Measurements from ENCODE around the gene PHLDB3.
"Not testable (repeated sequence)": the region's sequence is repeated elsewhere in the genome, so short reads cannot be mapped to it uniquely, and the experiment has no call there.

The PHLDB3 gene

GRCh38 chr19:43518051-43518450, 13.5 kb upstream of the PHLDB3 start:
- no peak for DNase-seq (ENCODE audit: extremely low read depth, insufficient read length)
- H3K36me3 ChIP-seq (ENCODE audit: control insufficient read depth, insufficient read depth, low read length): no peaks in the 10 kb centered on the region; the same call in 1 of the 2 replicates
- no peak overlapping the region for H3K4me3 ChIP-seq (replicated peaks; ENCODE audit: low read depth, low read length)
- TF ChIP-seq CTCF (IDR thresholded peaks at IDR 0.05; ENCODE audit: insufficient read depth, low read length, poor library complexity, severe bottlenecking): no peak
- no peaks in the 10 kb centered on the region for H3K27me3 ChIP-seq (replicated peaks; ENCODE audit: control insufficient read depth, insufficient read depth, low read length)

- not testable (repeated sequence) for H3K4me3 ChIP-seq (replicated peaks; ENCODE audit: low read depth, low read length); H3K27me3 ChIP-seq (replicated peaks; ENCODE audit: control insufficient read depth, insufficient read depth, low read length); DNase-seq (ENCODE audit: extremely low read depth, insufficient read length); H3K36me3 ChIP-seq (ENCODE audit: control insufficient read depth, insufficient read depth, low read length)
Observed at GRCh38 chr19:43512399-43512798, 7.9 kb upstream of the PHLDB3 start.

GRCh38 chr19:43511324-43511723, 6.8 kb upstream of the PHLDB3 start:
- no peak for DNase-seq (ENCODE audit: extremely low read depth, insufficient read length)
- peaks cover 2% of the 10 kb centered on the region for H3K36me3 ChIP-seq (ENCODE audit: control insufficient read depth, insufficient read depth, low read length)
- no peaks in the 10 kb centered on the region for H3K27me3 ChIP-seq (replicated peaks; ENCODE audit: control insufficient read depth, insufficient read depth, low read length)
- H3K4me3 ChIP-seq (replicated peaks; ENCODE audit: low read depth, low read length): no peak overlapping the region
- no peak for TF ChIP-seq CTCF (IDR thresholded peaks at IDR 0.05; ENCODE audit: insufficient read depth, low read length, poor library complexity, severe bottlenecking)

- Histone ChIP-seq H3K36me3 (ENCODE audit: control insufficient read depth, insufficient read depth, low read length) (peaks cover 2% of the 10 kb centered on the region), H3K4me3 (replicated peaks; ENCODE audit: low read depth, low read length) (no peak overlapping the region), H3K27me3 (replicated peaks; ENCODE audit: control insufficient read depth, insufficient read depth, low read length) (no peaks in the 10 kb centered on the region)
- DNase-seq (ENCODE audit: extremely low read depth, insufficient read length): no peak
- no peak for TF ChIP-seq CTCF (IDR thresholded peaks at IDR 0.05; ENCODE audit: insufficient read depth, low read length, poor library complexity, severe bottlenecking)
Observed at GRCh38 chr19:43510713-43511112, 6.2 kb upstream of the PHLDB3 start.

- H3K27me3 ChIP-seq (replicated peaks; ENCODE audit: control insufficient read depth, insufficient read depth, low read length): no peaks in the 10 kb centered on the region
- peaks cover 2% of the 10 kb centered on the region for H3K36me3 ChIP-seq (ENCODE audit: control insufficient read depth, insufficient read depth, low read length)
- no peak for TF ChIP-seq CTCF (IDR thresholded peaks at IDR 0.05; ENCODE audit: insufficient read depth, low read length, poor library complexity, severe bottlenecking)
- DNase-seq (ENCODE audit: extremely low read depth, insufficient read length): no peak
- H3K4me3 ChIP-seq (replicated peaks; ENCODE audit: low read depth, low read length): no peak overlapping the region
Observed at GRCh38 chr19:43507880-43508279, 3.3 kb upstream of the PHLDB3 start.

GRCh38 chr19:43506629-43507028, 2.1 kb upstream of the PHLDB3 start:
- TF ChIP-seq CTCF (IDR thresholded peaks at IDR 0.05; ENCODE audit: insufficient read depth, low read length, poor library complexity, severe bottlenecking): no peak
- no peak for DNase-seq (ENCODE audit: extremely low read depth, insufficient read length)

More at GRCh38 chr19:43506629-43507028, 2.1 kb upstream of the PHLDB3 start:
- Histone ChIP-seq H3K4me3 (replicated peaks; ENCODE audit: low read depth, low read length) (no peak overlapping the region), H3K36me3 (ENCODE audit: control insufficient read depth, insufficient read depth, low read length) (peaks cover 2% of the 10 kb centered on the region), H3K27me3 (replicated peaks; ENCODE audit: control insufficient read depth, insufficient read depth, low read length) (no peaks in the 10 kb centered on the region)
